NCI-H82 treated with DMSO at 0.1 percent for 48 hours (cell line): ENCODE data around the gene KRT36.

Experiments used
- DNase-seq: peaks from one replicate; lab custom pipeline; 2025; ENCODE audit not compliant: unreplicated experiment; lab: John Stamatoyannopoulos, UW

The KRT36 gene

DNA sequence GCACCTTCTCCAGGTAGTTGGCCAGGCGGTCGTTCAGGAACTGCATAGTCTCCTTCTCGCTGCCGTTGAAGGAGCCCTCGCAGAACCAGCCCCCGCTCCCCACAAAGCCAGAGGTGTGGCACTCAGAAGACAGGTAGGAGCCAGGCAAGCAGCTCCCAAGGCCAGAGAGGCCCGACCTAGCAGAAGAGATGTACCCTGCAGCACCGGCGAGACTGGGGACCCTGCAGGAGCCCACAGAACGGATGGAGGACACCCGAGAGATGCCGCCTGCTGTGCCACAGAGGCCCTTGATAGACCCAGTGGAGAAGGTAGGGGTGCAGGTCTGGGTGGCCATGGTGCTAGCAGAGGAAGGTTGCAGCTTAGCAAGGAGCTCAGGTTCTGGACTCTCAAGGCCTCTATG, at the start of gene KRT36:
KRT36 (minus strand) TSS at position 380 of the 400 bp plus-strand sequence; CDS start at position 334, 46 bp downstream.
- no peak for DNase-seq

DNA sequence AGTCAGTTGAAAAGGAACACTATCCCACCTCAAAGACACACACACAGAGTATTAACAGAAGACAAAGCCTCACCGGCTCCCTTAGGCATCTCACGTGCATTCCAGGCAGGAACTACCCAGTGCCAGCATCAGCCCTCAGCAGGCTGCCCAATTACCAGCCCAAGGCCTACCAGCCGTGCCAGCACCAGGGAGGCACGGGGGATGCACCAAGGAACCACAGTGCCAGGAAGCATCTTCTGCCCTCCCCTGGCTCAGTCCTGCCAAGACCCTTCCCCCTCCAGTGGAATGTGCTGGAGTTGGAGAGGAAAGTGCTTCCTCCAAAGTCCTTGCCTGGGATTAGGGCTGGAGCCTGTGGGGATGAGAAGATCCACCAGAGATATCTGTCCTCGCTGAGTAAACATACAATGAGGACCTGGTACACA, 49.4 kb upstream of the KRT36 start:
- no peak for DNase-seq

DNA sequence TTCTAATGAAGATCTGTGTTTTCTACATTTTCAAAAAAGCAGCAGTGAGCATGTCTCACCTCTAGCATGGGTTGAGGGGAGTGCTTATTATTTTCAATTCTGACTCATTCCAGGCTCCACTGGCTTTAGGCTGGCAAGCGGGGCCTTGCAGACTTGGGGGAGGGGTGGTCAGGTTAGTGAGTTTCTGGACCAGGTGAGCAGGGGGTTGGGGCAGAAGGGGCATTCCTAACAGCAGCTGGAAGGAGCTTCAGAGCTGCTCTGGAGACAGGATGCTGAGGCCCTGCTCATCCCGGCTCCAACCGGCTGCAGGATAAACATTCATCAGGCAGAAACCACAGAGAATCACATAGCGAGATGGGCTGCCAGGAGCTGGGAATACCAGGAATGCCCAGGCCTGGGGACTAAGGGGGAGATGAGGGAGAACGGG, 48.9 kb upstream of the KRT36 start:
- no peak for DNase-seq

DNA sequence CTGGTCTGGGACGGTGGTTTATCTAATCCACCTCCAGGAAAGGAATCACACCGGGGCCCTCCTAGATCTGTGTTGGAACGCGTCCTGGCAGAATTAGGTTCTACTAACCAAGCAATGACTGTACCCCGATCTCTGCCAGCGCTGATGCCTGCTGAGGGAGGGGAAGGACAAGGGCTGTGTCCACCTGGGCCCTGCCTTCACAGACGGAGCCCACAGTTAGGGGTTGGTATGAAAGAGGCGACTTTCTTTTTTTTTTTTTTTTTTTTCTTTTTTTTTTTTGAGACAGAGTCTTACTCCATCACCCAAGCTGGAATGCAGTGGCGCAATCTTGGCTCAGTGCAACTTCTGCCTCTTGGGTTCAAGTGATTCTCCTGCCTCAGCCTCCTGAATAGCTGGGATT, 48.3 kb upstream of the KRT36 start:
- no peak for DNase-seq

- DNase-seq = no peak
Measured at GRCh38 chr17:41537614-41537954, 47.9 kb upstream of the KRT36 start.

GRCh38 chr17:41536741-41537613, 47.3 kb upstream of the KRT36 start:
- DNase-seq = no peak

- DNase-seq = no peak
Measured at GRCh38 chr17:41535764-41536481, 46.2 kb upstream of the KRT36 start.

DNA sequence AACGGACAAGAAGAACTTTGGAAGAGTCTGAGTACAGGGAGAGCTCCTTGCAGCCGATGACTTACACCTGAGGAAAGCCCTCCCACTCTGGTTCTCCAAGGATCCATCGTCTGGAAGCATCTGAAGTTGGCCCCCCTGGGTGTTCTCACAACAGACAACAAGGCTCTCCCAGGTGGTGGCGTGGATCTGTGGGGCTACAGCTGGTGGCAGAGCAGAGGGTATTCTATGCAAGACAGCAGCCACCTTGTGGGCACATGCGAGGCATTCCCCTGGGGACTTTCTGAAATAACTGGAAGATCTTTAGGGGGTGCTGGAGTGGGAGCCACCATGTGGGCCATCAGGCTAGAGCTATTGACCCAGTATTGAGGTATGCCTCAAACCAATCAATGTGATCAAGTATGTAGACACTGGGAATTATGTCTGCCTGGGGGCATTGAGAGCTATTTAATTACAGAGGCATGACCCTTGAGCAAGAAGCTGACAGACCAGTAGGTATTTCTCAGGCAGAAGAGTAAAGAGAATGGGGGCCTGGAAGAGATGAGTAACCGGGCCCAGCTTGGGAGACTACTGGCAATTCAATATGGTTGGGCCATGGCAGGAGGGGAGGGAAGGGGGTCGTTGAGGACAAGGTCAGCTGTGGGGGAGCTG, 45.3 kb upstream of the KRT36 start:
- no peak for DNase-seq

- DNase-seq = no peak
Measured at GRCh38 chr17:41533613-41534012, 43.9 kb upstream of the KRT36 start.

- DNase-seq = no peak
Measured at GRCh38 chr17:41532947-41533570, 43.3 kb upstream of the KRT36 start.

DNA sequence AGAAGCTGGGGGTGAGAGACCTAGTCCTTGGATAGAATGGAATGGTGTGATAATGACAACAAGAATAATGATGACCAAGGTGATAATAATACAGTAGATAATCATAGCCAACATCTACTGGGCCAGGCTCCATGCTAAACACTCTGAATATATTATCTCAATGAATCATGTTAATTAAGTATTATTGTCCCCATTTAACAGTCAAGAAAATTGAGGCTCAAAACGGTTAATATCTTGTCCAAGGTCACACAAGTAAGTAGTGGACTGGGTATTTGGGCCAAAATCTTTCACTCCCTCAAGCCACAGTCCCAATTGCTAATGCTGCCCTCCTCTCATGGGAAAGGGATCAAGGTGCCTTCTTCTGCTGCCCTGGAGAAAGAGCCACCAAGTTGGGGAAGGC, 42.3 kb upstream of the KRT36 start:
- DNase-seq = no peak

DNA sequence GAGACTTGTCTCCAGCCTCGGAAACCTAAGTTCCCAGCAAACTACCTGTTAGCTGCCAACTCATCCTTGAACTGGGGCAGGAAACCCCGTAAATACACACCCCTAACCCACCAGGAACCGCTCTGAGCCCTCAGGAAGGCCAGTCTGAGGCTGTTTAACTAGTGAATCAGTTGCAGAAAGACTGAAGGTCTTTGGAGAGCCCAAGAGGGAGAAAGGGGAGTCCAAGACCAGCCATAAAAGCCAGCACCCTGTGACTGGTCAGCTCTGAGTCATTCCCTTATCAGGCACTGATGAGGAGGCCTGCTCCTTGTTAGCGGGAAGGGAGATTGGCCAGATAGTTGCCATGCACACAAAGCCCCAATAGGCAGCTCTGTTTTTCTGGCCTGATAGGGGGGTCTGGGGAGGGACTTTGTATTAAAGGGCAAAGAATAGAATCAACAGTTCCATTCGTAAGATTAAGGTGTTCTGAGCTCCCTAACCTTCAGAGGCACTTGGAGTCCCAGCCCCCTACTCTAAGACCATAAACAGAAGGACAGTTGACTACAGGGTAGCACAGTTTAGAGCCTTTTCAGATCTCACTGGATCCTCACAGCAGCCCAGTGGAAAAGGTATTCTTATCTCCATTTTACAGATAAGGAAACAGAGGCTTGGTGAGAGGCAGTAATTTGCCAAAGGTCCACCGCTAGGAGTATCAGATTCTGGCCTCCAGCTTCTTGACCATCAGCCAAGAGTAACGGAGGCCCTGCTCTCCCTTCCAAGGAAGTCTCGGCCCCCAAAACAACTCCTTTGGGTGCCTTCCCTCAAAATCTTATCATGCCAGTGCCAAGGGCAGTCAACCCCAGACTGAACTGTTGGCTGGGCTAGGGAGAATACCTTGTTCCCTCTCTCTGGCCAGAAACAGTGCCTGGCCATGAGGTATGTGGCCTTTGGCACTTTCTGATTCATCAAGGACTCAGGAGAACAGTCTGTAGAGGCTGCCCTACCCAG, 40.6 kb upstream of the KRT36 start:
- DNase-seq = no peak

- no peak for DNase-seq
Measured at GRCh38 chr17:41529491-41529915, 39.8 kb upstream of the KRT36 start.

GRCh38 chr17:41528959-41529353, 39.2 kb upstream of the KRT36 start:
- DNase-seq = no peak

DNA sequence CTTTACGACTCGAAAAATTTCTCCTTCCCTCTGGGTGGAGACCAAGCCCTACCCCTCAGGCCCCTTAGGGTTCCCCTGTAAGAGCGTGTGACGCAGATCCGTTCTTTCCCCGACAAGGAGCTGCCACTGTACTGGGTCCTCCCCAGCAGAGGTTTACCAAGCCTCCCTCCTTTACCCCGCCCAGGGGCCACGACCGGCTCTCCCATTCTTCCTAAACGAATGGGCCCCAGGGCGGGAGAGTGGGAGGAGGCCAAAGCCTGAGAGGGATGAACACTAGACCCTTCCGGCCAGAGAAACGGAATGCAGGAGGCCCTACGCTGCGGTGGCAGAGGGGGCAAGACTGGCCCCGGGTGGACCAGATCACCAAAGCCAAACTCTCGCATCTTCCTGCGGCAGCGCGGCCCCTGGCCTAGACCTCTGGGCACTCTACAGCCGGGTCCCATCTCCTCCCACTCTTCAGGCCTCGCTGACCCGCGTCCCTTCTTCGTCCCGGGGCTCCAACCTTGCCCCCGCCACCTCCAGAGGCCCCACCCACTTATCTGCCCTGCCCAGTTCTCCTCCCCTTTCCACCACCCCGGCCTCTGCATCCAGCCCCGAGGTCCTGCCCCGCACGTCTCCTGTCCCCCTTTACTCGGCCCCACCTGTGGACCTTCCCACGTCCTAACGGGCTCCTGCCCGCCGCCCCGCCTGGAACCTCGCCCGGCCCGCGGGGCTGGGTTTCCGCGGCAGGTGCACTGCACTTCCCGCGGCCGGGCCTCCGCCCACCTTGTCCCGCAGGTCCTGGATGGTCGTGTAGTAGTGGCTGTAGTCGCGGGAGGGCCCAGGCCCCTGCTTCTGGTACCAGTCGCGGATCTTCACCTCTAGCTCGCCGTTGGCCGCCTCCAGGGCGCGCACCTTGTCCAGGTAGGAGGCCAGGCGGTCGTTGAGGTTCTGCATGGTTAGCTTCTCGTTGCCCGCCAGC, 37.6 kb upstream of the KRT36 start:
- DNase-seq = no peak

GRCh38 chr17:41524261-41524660, 34.6 kb upstream of the KRT36 start:
- no peak for DNase-seq

GRCh38 chr17:41523787-41524186, 34.1 kb upstream of the KRT36 start:
- no peak for DNase-seq

GRCh38 chr17:41523225-41523593, 33.5 kb upstream of the KRT36 start:
- no peak for DNase-seq
